Activated CD8-positive, alpha-beta memory T cell treated with anti-CD3 and anti-CD28 coated beads, Interleukin-2, amount 10 ng/mL, durations not matched to agents 7 days and 5 days (primary cell): ENCODE data around the gene CHCHD1. TPM values are rescaled to one million over a fixed set of nuclear protein-coding genes. Genes with fewer than 3 reads are reported as not detected.
"Not testable (repeated sequence)": the region's sequence is repeated elsewhere in the genome, so short reads cannot be mapped to it uniquely, and the experiment has no call there.

ENCODE experiments used
- ATAC-seq: fragments of 150-1000 bp; cut with Tn5 transposase; one replicate; pipeline ENCODE4 v1.10.0; 2021; ENCODE audit warnings: moderate library complexity
- CTCF ChIA-PET: fragments of 350-600 bp; sonication (Branson Sonifier 250); formaldehyde crosslinking; loops from one replicate; lab custom pipeline; 2021; ENCODE audit warnings: antibody characterized with exemption; lab: Charles Lee
- DNase-seq: peaks from one replicate; pipeline ENCODE4 v3.0.0-alpha.2; 2020
- H3K27ac Mint-ChIP-seq: one replicate; pipeline ENCODE4 v1.8.0; 2021; ENCODE audit warnings: mild to moderate bottlenecking, mixed read lengths
- H3K27me3 Mint-ChIP-seq: one replicate; pipeline ENCODE4 v1.8.0; 2021; ENCODE audit warnings: mixed read lengths
- H3K36me3 Mint-ChIP-seq: one replicate; pipeline ENCODE4 v1.8.0; 2021; ENCODE audit warnings: mild to moderate bottlenecking, mixed read lengths
- H3K4me1 Mint-ChIP-seq: one replicate; pipeline ENCODE4 v1.8.0; 2021; ENCODE audit warnings: mixed read lengths
- H3K4me3 Mint-ChIP-seq: one replicate; pipeline ENCODE4 v1.8.0; 2021; ENCODE audit warnings: mild to moderate bottlenecking, moderate library complexity, mixed read lengths
- H3K9me3 Mint-ChIP-seq: one replicate; pipeline ENCODE4 v1.8.0; 2022; ENCODE audit warnings: low read depth, mixed read lengths
- total RNA-seq, 2 experiments: library from RNA; stranded (reverse); gene quantifications; one replicate each; pipeline ENCODE4 v1.2.3, GENCODE V29; 2021

Gene CHCHD1
- total RNA-seq, 2 experiments from 2014 or later, result 29.0 to 36.2 TPM

DNA sequence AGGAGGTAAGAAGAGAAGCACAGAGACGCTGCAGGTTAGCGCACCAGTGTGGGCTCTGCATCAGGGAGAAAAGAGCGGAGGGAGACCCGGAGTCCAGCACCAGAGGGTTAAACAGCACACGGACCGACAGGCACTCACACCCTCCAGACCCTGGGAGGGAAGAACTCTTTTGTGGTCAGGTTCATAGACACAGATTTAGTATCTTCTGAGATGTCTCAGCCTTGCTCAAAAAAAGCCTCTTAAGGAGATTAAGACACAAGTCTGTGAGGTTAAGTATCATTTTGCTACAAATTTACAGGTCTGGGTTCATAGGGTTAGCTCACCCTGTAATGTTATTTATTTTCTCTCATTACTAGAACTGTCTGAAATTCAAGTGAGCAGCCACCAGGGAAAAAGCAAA, 46.3 kb downstream of the CHCHD1 start:
- H3K27me3 Mint-ChIP-seq, result no peaks in the 10 kb centered on the region
- no peaks in the 10 kb centered on the region for H3K4me1 Mint-ChIP-seq
- CTCF ChIA-PET, result interaction anchor here (1.3 to 2.1 kb wide), 2 partner anchors 51 to 60 kb away, joined by 3 to 8 read pairs; no protein-coding TSS in a partner anchor
- no peaks in the 10 kb centered on the region for H3K9me3 Mint-ChIP-seq
- DNase-seq (no peak), ATAC-seq (no peak)
- no peak overlapping the region for H3K4me3 Mint-ChIP-seq
- H3K27ac Mint-ChIP-seq, result no peak overlapping the region
- H3K36me3 Mint-ChIP-seq, result peaks cover 2% of the 10 kb centered on the region

DNA sequence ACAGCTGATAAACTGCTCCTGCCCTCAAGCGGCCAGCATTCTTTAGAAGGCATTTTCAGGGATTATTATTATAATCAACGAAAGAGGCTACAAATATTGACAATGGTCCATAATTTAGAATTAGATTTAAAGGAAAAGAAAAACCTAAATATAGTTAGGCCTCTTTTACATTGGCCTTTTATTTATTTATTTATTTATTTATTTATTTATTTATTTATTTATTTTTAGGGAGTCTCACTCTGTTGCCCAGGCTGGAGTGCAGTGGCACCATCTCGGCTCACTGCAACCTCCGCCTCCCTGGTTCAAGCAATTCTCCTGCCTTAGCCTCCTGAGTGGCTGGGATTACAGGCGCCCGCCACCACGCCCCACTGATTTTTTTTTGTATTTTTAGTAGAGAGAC, 47.2 kb downstream of the CHCHD1 start:
- not testable (repeated sequence) for H3K27ac Mint-ChIP-seq, H3K9me3 Mint-ChIP-seq, H3K36me3 Mint-ChIP-seq, H3K4me1 Mint-ChIP-seq, DNase-seq, H3K4me3 Mint-ChIP-seq, H3K27me3 Mint-ChIP-seq, ATAC-seq
- CTCF ChIA-PET, result interaction anchor here (1.3 to 2.1 kb wide), 2 partner anchors 50 to 59 kb away, joined by 3 to 8 read pairs; no protein-coding TSS in a partner anchor

Other genes with a start within 250 kb of the CHCHD1 start
- 1 to 10 TPM; 3.5 to 6.7 TPM for gene USP54, start 190.7 kb upstream of the CHCHD1 start, total RNA-seq
- not detected for gene MYOZ1, start 140.6 kb upstream of the CHCHD1 start, total RNA-seq
- gene SYNPO2L, start 126.0 kb upstream of the CHCHD1 start, total RNA-seq, result under 1 TPM in 1 of 2 experiments, not detected in 1; 0.06 TPM
- gene AGAP5, start 83.9 kb upstream of the CHCHD1 start, total RNA-seq, result 10 to 100 TPM in 1 of 2 experiments, 1 to 10 TPM in 1; 9.8 to 12.3 TPM
- 10 to 100 TPM; 84.5 to 98.0 TPM for gene SEC24C, start 37.7 kb upstream of the CHCHD1 start, total RNA-seq
- gene ZSWIM8, start 3.6 kb downstream of the CHCHD1 start, total RNA-seq, result 10 to 100 TPM; 73.6 to 83.7 TPM
- gene NDST2, start 29.6 kb downstream of the CHCHD1 start, total RNA-seq, result 10 to 100 TPM; 49.4 to 64.5 TPM
- 10 to 100 TPM; 30.8 to 49.2 TPM for gene CAMK2G, start 92.5 kb downstream of the CHCHD1 start, total RNA-seq
- 1 to 10 TPM; 2.2 to 4.8 TPM for gene PLAU, start 129.1 kb downstream of the CHCHD1 start, total RNA-seq
- gene VCL, start 216.1 kb downstream of the CHCHD1 start, total RNA-seq, result 10 to 100 TPM; 19.8 to 28.4 TPM